ENCODE results near the gene LRRC28. TPM values are rescaled to one million over a fixed set of nuclear protein-coding genes. Genes with fewer than 3 reads are reported as not detected.

The LRRC28 gene
- polyA plus RNA-seq, 3 donors from 2014 or later: 27.3 to 30.5 (median 27.7) TPM

GRCh38 chr15:99432271-99433025 is 181.2 kb downstream of the LRRC28 start:
- H3K27ac Mint-ChIP-seq: no peak overlapping the region
- no peaks in the 10 kb centered on the region for H3K36me3 Mint-ChIP-seq
- no peak for DNase-seq
- H3K27me3 Mint-ChIP-seq (ENCODE audit: low read depth in 3 of 3): peaks cover 0 to 3% (median 3%) of the 10 kb centered on the region in 3 donors
- no peak overlapping the region for H3K4me3 Mint-ChIP-seq
- H3K9me3 Mint-ChIP-seq: no peaks in the 10 kb centered on the region
- H3K4me1 Mint-ChIP-seq: peaks cover 0 to 2% of the 10 kb centered on the region in 2 donors

DNA sequence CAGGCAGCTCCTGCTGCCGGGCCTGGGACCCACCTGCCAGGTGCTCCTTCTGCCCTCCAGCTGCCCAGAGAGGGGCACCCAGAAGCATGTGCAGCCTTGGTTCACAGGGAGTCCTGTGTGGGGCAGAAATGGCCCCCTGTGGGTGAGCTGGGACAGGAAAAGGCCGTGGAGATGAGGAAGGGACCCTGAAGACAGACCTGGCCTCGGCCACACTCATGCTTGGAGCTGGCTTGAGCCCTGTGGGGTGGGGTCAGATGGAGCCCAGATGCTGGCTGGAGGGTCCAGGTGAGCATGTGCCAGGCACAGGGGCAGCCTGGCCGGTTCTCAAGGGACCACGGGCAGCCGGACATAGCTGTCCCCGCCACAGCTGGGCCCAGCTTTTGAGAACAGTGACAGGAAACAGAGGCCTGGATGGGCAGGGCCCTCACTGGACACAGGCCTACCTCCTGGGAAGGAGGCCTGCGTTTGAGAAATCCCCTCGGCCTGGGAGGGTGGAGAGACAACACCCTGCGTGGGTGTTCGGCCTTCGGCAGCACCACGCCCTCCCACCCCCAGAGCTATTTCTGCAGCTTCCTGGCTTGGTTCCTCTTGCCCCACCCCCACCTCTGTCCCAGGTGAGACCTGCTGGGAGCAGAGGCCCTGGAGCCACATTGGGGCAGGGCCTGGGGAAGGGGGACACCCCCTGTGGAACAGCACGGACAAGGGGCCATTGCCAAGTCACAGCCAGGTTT is 181.9 kb downstream of the LRRC28 start:
- no peak overlapping the region for H3K4me3 Mint-ChIP-seq
- H3K36me3 Mint-ChIP-seq: no peaks in the 10 kb centered on the region

GRCh38 chr15:99433757-99434450 is 182.6 kb downstream of the LRRC28 start:
- no peak for DNase-seq
- Mint-ChIP-seq H3K4me1 (peaks cover 0 to 2% of the 10 kb centered on the region in 2 donors), H3K4me3 (no peak overlapping the region), H3K36me3 (no peaks in the 10 kb centered on the region), H3K27ac (no peak overlapping the region), H3K9me3 (no peaks in the 10 kb centered on the region), H3K27me3 (ENCODE audit: low read depth in 3 of 3) (peaks cover 0 to 3% (median 3%) of the 10 kb centered on the region in 3 donors)

More for the DNA sequence above, 181.9 kb downstream of the LRRC28 start:
- peaks cover 0 to 2% of the 10 kb centered on the region in 2 donors for H3K4me1 Mint-ChIP-seq
- H3K27ac Mint-ChIP-seq: no peak overlapping the region
- peaks cover 0 to 3% (median 3%) of the 10 kb centered on the region in 3 donors for H3K27me3 Mint-ChIP-seq (ENCODE audit: low read depth in 3 of 3)
- no peaks in the 10 kb centered on the region for H3K9me3 Mint-ChIP-seq
- DNase-seq: no peak

DNA sequence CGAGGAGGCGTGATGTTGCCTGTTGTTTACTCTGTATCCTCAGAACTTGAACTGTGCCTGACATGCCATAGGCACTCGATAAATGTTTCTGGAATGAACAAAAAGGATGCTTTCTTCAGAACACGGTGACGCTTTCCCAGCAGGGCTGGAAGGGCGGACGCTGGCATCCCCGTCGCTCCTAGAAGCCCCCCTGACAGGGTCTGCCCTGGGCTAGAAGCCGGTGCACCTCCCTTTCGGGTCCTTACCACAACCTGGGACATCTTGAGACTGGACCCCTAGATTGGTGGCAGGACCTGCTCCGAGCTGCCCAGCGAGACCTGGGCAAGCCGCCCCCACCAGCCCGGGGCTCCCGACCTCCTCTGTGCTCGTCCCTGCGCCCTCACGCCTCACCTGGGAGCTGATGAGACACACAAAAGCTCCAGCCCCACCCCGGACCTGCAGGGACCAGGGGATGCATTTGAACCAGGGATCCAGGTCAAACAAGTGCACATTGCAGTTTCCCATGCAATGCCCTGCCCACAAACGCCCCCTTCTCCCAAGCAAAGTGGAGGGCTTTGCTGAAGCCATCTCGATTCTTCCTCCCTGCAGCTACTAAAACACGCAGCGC is 183.3 kb downstream of the LRRC28 start:
- peaks cover 0 to 3% (median 3%) of the 10 kb centered on the region in 3 donors for H3K27me3 Mint-ChIP-seq (ENCODE audit: low read depth in 3 of 3)
- no peaks in the 10 kb centered on the region for H3K9me3 Mint-ChIP-seq
- H3K4me3 Mint-ChIP-seq: no peak overlapping the region
- no peaks in the 10 kb centered on the region for H3K36me3 Mint-ChIP-seq
- no peak for DNase-seq
- H3K27ac Mint-ChIP-seq: no peak overlapping the region
- peaks cover 0 to 2% of the 10 kb centered on the region in 2 donors for H3K4me1 Mint-ChIP-seq

- Mint-ChIP-seq H3K27me3 (ENCODE audit: low read depth in 3 of 3) (peaks cover 3% of the 10 kb centered on the region in 3 donors), H3K9me3 (no peaks in the 10 kb centered on the region), H3K4me3 (no peak overlapping the region), H3K27ac (no peak overlapping the region), H3K4me1 (peaks cover 0 to 2% of the 10 kb centered on the region in 2 donors), H3K36me3 (no peaks in the 10 kb centered on the region)
- no peak for DNase-seq
These were observed 183.9 kb downstream of the LRRC28 start for GRCh38 chr15:99435113-99435695.

DNA sequence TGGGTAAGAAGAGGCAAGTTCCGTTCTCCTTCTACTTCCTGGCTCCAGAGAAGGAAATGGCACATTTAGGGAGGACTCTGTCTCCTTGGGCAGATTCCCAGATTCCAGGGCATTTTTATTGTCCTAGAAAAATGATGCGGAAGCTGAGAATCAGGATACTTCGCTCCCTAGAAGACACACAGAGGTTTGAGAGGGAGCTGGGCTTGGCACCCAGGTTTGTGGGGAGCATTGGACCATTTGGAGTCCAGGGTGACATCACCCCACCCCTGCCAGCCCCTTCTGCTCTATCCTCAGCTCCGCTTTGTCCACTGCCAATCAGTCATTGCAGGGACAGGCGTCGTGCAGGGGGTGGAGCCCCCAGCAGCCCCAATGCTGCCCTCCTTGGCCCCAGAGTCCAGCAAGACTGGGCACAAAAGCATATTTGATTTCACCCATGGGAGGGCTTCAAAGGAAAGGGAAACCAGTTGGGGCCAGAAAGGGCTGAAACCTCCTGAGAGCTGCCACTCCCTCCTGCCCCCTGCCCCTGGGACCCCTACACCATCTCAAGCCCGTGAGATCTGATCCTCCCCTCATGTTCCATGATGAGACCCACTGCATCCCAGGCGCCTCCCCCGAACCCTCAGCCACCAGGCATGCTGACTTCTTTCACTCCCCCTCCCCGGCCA is 184.7 kb downstream of the LRRC28 start:
- H3K4me3 Mint-ChIP-seq: no peak overlapping the region
- peaks cover 0 to 2% of the 10 kb centered on the region in 2 donors for H3K4me1 Mint-ChIP-seq
- no peak overlapping the region for H3K27ac Mint-ChIP-seq
- peaks cover 3% of the 10 kb centered on the region in 3 donors for H3K27me3 Mint-ChIP-seq (ENCODE audit: low read depth in 3 of 3)
- no peak for DNase-seq
- H3K9me3 Mint-ChIP-seq: no peaks in the 10 kb centered on the region
- no peaks in the 10 kb centered on the region for H3K36me3 Mint-ChIP-seq

- DNase-seq: no peak
- Mint-ChIP-seq H3K27me3 (ENCODE audit: low read depth in 3 of 3) (peaks cover 1 to 5% (median 3%) of the 10 kb centered on the region in 3 donors), H3K4me3 (no peak overlapping the region), H3K4me1 (peaks cover 0 to 2% of the 10 kb centered on the region in 2 donors), H3K36me3 (no peaks in the 10 kb centered on the region), H3K27ac (no peak overlapping the region), H3K9me3 (no peaks in the 10 kb centered on the region)
These were observed 185.4 kb downstream of the LRRC28 start for GRCh38 chr15:99436542-99437314.

DNA sequence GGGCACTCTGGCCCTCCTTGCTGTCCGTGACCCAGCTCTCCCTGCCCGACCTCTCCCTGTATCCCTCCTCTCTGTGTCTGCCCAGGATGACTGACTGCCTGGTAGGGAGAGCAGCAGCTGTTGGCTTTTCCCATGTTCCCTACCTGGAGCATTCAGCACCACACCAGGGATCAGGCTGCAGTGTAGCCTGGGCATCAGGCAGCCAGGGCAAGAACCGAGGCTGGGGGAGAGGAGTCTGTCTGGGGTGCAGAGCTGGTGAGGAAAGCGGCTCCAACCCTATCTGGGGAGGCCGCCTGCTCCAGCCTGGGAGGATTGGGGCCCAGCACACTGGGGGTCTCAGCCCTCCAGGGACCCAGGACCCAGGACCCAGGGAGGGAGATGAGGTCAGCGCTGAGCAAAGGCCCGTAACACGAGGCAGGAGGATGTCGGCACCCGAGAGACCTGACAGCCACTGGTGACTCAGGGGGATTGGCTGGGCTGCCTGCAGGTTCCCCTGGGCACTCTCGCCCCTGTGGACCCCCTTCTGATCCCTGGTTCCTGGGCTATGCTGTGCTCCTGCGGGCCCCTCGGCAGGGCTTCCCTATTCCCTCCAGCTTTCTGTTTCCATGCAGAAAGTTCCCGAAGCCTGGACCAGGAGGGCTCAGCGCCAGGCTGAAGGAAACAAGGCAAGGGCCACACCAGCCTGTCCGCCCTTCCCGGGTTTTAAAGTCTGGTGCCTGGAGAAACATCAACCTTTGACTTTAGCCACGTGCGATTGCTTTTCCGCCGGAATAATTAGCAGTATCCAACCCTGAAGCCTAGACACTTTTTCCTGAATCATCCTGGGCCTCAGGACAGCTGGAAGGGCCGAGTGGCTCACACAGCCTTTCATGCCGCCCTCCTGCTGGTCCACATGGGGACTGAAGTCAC is 186.3 kb downstream of the LRRC28 start:
- Mint-ChIP-seq H3K36me3 (no peaks in the 10 kb centered on the region), H3K9me3 (no peaks in the 10 kb centered on the region), H3K4me3 (no peak overlapping the region), H3K4me1 (peaks cover 0 to 2% of the 10 kb centered on the region in 2 donors), H3K27me3 (ENCODE audit: low read depth in 3 of 3) (peaks cover 1 to 4% (median 3%) of the 10 kb centered on the region in 3 donors), H3K27ac (no peak overlapping the region)
- DNase-seq: no peak

GRCh38 chr15:99438224-99438585 is 186.9 kb downstream of the LRRC28 start:
- no peaks in the 10 kb centered on the region for H3K36me3 Mint-ChIP-seq
- no peak overlapping the region for H3K4me3 Mint-ChIP-seq
- peaks cover 0 to 2% of the 10 kb centered on the region in 2 donors for H3K4me1 Mint-ChIP-seq
- DNase-seq: no peak
- H3K27me3 Mint-ChIP-seq (ENCODE audit: low read depth in 3 of 3): peaks cover 1 to 4% (median 3%) of the 10 kb centered on the region in 3 donors
- no peaks in the 10 kb centered on the region for H3K9me3 Mint-ChIP-seq
- H3K27ac Mint-ChIP-seq: no peak overlapping the region

- Mint-ChIP-seq H3K9me3 (no peaks in the 10 kb centered on the region), H3K4me1 (peaks cover 0 to 2% of the 10 kb centered on the region in 2 donors), H3K36me3 (no peaks in the 10 kb centered on the region), H3K27me3 (ENCODE audit: low read depth in 3 of 3) (peaks cover 3 to 4% (median 3%) of the 10 kb centered on the region in 3 donors), H3K4me3 (no peak overlapping the region), H3K27ac (no peak overlapping the region)
- DNase-seq: no peak
These were observed 187.6 kb downstream of the LRRC28 start for GRCh38 chr15:99438691-99439523.

DNA sequence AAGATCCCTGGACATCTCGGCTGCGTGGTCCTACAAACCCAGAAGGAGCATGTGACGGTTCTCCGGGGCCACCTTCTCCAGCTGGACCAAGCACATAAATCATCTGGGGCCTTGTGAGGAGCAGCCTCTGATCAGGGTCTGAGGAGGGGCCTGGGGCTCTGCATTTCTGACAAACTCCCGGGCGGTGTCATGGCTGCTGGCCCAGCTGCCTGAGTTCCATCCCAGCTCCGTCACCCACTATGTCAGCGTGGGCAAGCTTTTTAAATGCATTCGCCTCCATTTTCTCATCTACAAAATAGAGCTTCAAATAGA is 188.2 kb downstream of the LRRC28 start:
- H3K36me3 Mint-ChIP-seq: no peaks in the 10 kb centered on the region
- peaks cover 3 to 6% (median 4%) of the 10 kb centered on the region in 3 donors for H3K27me3 Mint-ChIP-seq (ENCODE audit: low read depth in 3 of 3)
- no peak overlapping the region for H3K27ac Mint-ChIP-seq
- peaks cover 0 to 6% of the 10 kb centered on the region in 2 donors for H3K4me1 Mint-ChIP-seq
- no peak for DNase-seq
- no peaks in the 10 kb centered on the region for H3K9me3 Mint-ChIP-seq
- no peak overlapping the region for H3K4me3 Mint-ChIP-seq
